Stimulated activated CD4-positive, alpha-beta T cell treated with anti-CD3 and anti-CD28 coated beads, Interleukin-15, amount 100 ng/mL, for 1 hour (primary cell): ENCODE results near the gene CAMTA1.

ENCODE experiments used
- DNase-seq, 2 donors: peaks; one replicate each; pipeline ENCODE4 v3.0.0-alpha.2; 2020; ENCODE audit warnings: low read depth in 1 of 2, low spot score in 1 of 2

The CAMTA1 gene

GRCh38 chr1:7000720-7001119 lies 215.5 kb downstream of the CAMTA1 start:
- DNase-seq = no peak

DNA sequence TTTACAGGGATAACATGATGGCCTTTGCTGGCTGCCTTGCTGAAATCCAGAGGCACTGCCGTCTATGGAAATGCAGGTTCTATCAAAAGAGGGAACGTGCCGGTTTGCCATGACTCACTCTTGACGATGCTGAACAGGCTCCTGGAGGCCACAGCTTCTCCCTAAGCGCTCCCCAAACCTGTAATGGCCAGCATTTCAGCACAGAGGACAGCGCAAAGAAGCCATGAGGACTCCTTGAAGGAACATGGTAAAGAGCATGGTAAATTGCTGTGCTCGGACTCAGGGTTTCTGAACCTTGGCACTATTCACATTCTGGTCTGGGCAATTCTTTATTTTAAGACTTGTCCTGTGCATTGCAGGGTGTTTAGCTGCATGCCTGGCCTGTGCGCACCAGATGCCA lies 217.5 kb downstream of the CAMTA1 start:
- DNase-seq = no peak

GRCh38 chr1:7003676-7004075 lies 218.4 kb downstream of the CAMTA1 start:
- no peak for DNase-seq

GRCh38 chr1:7004181-7004580 lies 218.9 kb downstream of the CAMTA1 start:
- no peak for DNase-seq

- no peak for DNase-seq
Observed at GRCh38 chr1:7005762-7006161, 220.5 kb downstream of the CAMTA1 start.

GRCh38 chr1:7006996-7007871 lies 222.0 kb downstream of the CAMTA1 start:
- no peak for DNase-seq

- DNase-seq = no peak
Observed at GRCh38 chr1:7007902-7008301, 222.6 kb downstream of the CAMTA1 start.

DNA sequence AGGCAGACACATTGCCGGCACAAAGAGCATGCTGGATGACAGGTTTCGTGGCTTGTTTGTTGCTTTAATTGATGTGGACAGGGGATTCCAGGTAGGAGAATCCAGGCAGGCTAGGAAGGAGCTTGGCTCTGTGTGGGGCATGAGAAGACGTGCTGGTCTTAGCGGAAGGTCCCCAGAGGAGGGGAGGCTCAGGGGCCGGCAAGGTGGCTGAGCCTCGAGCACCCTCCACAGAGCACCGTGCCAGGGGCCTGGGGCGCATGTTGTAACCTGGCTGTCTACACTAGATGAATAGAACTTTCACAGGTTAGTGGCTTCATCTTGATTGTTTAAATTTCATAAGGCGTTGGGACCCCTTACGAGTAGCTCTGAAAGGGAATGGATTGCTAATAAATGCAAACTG lies 223.1 kb downstream of the CAMTA1 start:
- no peak for DNase-seq

DNA sequence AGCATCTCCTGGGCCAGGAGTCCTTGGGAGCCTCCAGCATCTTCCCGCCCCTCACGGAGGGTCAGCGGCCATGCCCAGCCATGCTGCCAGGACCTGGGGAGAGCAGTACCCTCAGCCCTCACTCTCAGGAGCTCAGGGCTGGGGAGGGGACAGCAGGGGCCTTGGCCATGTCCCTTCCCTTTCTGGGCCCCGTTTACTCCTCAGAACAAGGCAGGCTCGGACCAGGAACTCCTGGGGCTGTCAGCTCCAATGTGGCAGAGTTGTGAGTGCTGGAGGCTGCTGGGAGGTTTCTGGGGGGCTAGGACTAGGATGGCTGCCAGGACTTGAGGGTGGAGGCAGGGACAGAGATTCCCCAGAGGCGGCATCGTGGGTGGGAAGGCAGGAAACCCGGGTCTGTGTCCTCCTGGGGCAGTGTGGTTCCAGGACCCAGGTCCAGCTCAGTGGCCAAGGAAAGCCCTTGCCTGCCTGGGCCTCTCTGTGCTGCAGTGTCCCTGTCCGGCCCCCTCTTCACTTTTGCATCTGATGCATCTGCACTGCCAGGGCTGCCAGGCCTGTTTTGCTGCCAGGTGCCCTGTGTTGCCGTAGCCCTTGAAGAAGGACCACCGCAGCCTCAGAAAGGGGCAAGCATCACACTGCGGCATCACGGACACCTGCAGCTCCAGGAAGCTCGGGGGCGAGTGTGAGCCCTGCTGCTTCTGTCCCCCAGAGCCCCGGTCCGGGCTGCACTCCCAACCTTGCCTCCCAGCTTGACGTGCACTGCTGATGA lies 223.9 kb downstream of the CAMTA1 start:
- DNase-seq = no peak

DNA sequence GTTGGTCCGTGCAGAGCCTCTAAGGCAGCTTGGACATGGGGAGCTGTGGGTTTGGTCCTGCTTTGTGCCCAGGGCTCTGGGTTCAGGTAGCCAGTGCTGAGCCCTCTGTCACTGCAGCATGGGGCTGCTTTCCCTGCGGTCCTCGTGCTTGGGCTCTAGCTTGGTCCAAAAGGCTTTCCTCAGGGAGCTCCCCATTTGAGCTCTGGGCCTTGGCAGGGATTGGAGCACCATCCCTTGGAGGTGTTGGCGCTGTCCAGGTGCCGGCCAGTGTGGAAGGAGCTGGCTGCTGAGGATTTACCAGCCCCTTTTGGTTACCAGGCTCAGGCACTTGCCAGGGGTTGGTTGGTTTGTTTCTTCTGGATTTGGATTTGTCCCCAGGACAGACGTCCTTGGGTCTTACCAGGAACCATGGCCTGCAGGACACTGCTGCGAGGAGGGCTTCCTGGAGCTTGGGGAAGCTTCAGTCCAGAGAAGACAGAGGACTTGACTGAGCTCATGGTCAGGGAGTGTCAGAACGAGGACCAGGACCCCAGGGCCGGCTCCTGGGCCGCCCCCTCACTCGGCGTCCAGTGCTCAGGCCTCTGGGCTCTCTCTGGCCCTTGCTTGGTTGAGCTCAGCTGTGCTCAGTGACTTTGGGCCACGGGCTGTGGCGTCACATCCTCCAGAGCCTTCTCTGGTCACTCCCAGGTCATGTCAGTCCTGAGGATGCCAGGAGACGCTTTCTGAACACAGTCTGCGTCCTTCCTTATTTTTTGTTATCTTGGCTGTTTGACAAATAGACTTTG lies 224.7 kb downstream of the CAMTA1 start:
- no peak for DNase-seq

GRCh38 chr1:7010534-7011200 lies 225.4 kb downstream of the CAMTA1 start:
- no peak for DNase-seq

DNA sequence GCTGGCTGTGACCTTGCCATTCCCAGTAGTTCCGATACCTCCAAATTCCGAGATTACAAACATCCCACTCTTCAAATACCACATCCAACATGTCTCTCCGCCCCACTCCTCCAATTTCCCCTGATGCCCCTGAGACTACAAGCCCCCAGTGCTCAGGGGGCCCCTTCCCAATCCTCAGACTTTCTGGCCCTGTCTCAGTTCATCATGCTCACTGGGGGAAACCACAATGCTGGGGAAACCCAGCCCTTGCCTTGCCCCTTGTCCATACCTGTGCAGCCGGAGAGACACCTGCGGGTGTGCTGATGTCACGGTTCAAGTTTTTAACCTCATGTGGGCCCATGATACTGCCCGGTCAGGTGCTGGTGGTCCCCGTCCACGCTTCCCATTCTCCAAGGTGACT lies 226.6 kb downstream of the CAMTA1 start:
- DNase-seq = no peak

GRCh38 chr1:7012461-7012924 lies 227.2 kb downstream of the CAMTA1 start:
- DNase-seq = no peak

DNA sequence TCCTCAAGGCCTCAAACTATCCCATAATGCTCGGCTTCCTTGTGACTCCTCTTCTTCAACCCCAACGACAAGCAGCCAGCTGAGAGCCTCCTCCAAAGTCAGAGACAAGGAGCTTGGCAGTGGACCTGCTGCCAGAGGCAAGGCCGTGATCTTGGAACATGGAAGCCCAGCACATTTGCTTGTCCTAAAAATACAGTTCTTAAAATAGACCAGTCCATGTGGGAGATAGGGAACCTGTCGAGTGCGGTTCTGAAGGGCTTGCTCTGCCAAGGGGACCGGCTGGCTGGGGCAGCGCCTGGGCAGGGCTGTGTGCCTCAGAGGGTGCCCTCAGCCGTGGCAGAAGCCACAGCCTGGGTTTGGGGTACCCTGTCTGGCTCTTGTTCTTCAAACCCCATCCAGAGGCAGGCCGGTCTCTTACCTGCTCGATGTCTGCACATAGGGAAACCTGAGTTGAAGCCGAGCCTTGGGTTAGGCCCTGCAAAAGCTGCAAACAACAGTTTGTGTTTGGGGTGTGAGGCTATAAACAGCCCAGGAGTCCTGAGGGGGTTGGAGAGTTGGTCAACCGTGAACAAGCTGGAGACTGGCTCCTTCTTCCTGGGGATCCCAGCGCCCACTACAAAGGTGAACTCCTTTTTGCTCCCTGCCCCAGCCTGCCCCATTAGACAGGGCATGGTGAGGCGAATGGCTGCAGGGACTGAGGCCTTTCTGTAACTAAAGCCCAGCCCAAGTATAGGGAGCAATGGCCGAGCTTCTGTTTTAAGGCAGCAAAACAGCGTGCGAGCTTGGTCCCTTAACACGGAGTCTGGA lies 228.8 kb downstream of the CAMTA1 start:
- DNase-seq = no peak

- DNase-seq = no peak
Observed at GRCh38 chr1:7014640-7014930, 229.3 kb downstream of the CAMTA1 start.

DNA sequence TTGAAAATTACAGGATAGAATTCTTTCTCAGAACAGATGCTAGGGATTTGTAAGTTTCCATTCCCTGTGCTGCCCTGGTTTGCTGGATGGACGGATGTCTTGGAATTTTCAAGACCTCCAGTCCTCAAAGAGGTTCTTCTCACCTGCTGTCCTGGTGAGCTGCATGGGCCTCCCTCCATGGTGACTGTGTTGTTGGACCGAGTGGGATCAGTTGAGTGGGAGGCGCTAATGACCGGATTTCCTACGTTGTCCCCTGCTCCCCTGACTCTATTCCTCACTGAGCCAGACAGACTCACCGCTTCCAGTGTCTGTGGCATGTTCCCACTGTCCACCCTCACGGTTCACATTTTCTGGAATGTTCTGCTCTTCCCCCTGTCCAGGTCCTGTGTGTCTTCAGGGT lies 229.8 kb downstream of the CAMTA1 start:
- no peak for DNase-seq

DNA sequence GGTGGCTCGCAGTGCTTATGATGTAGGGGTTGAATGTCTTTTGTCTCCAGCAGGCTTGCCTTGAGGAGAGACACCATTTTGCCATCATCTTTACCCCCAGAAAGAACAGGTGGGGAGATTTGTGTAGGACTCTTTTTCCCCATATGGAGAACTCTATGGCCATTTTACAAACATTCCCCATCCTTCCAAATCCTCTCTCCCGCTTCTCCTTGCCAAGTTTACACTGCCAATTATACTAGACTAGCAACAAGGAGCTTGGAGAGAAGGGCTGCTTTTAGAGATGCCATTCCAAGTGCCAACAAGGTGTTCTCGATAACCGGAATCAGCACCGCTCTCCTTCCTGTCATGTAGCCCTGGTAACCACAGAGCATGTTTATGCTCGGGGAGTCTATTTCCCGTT lies 233.1 kb downstream of the CAMTA1 start:
- DNase-seq = no peak

GRCh38 chr1:7018826-7019225 lies 233.6 kb downstream of the CAMTA1 start:
- DNase-seq = no peak

DNA sequence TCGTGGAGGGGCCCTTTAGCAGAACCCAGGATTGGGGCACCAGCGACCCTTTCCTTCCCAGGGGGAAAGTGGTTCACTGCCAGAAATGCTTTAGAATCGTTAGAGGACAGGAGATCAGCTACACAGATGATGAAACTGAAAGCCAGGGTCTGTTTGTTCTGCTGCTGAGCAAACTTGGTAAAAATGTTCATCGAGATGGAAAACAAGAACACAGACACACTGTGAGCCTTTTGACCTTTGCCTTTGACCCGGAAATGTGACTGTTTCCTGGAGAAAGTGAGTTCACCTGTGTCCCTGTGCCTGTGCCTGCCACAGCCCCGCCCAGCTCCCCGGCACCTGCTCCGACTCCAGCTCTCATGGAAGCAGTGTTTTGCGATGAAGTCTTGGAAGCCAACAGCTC lies 234.3 kb downstream of the CAMTA1 start:
- DNase-seq = no peak

- no peak for DNase-seq
Observed at GRCh38 chr1:7022058-7022457, 236.8 kb downstream of the CAMTA1 start.
